AG04449 (cell line): ENCODE data around the gene NELL1.

Experiments
- CTCF ChIA-PET: fragments of 350-600 bp; formaldehyde crosslinking; extraction: SDS; loops from one replicate; lab custom pipeline; 2021; ENCODE audit warnings: antibody characterized with exemption; lab: Yijun Ruan, JAX
- POLR2A ChIA-PET: fragments of 400-600, 350-600 bp; formaldehyde crosslinking; extraction: SDS; loops from one replicate; lab custom pipeline; 2020; ENCODE audit warnings: antibody characterized with exemption, inconsistent platforms; lab: Yijun Ruan, JAX
- DNase-seq: peaks from one replicate; pipeline ENCODE4 v3.0.0-alpha.2; 2010; ENCODE audit warnings: low read depth, low spot score
- H3K4me3 ChIP-seq: 2 replicates; pipeline ENCODE4 v1.5.1; 2011; ENCODE audit warnings: low read depth, mild to moderate bottlenecking, control low read depth, low read length
- TF ChIP-seq, protein P1 (sequence below): IDR thresholded peaks from one replicate; pipeline ENCODE4 v1.5.1; 2011; ENCODE audit warnings: mild to moderate bottlenecking, moderate library complexity, low read length, control low read depth, inconsistent platforms; ENCODE audit not compliant: insufficient read depth; ENCODE audit errors: missing control alignments

NELL1 gene

DNA sequence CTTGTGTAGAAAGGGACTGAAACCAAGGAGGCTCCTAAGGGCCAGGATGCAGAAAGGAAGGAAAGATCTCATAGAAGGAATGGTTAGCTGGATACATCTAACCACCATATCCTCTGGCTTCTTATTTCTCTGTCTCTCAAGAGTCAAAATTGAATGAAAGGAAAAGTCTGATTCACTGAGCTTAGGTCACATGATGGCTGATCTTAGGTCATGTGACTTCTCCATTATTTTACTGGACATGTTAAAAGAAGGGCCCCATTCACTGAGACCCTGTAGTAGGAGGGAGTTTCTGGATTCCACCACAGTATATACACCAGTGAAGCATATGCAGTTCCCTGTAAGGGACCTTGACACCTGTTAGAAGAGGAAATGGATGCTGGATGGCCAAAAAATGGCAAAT is 516.6 kb downstream of the NELL1 start:
- DNase-seq: no peak
- TF ChIP-seq, protein P1, sequence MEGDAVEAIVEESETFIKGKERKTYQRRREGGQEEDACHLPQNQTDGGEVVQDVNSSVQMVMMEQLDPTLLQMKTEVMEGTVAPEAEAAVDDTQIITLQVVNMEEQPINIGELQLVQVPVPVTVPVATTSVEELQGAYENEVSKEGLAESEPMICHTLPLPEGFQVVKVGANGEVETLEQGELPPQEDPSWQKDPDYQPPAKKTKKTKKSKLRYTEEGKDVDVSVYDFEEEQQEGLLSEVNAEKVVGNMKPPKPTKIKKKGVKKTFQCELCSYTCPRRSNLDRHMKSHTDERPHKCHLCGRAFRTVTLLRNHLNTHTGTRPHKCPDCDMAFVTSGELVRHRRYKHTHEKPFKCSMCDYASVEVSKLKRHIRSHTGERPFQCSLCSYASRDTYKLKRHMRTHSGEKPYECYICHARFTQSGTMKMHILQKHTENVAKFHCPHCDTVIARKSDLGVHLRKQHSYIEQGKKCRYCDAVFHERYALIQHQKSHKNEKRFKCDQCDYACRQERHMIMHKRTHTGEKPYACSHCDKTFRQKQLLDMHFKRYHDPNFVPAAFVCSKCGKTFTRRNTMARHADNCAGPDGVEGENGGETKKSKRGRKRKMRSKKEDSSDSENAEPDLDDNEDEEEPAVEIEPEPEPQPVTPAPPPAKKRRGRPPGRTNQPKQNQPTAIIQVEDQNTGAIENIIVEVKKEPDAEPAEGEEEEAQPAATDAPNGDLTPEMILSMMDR: no peak
- no peak overlapping the region for H3K4me3 ChIP-seq
- ChIA-PET CTCF (no interaction called here), POLR2A (no interaction called here)

DNA sequence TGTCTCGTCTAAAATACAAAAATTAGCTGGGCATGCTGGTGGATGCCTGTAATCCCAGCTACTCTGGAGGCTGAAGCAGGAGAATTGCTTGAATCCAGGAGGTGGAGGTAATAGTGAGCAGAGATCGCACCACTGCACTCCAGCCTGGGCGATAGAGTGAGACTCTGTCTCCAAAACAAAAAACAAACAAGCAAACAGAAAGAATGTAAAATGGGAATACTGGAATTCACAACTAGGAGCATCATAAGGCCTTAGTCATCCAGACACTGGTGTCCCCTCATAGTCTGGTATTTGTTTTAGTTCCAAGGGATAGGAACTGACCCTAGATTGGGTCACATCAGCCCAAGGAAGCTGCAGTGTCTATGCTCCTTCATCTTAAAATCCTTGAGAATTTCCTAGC is 520.8 kb downstream of the NELL1 start:
- DNase-seq: no peak
- no peak overlapping the region for H3K4me3 ChIP-seq
- TF ChIP-seq, protein P1: no peak
- CTCF ChIA-PET: no interaction called here
- POLR2A ChIA-PET: no interaction called here

- H3K4me3 ChIP-seq: no peak overlapping the region
- no peak for DNase-seq
- TF ChIP-seq, protein P1: no peak
- POLR2A ChIA-PET: no interaction called here
- CTCF ChIA-PET: no interaction called here
Observed at GRCh38 chr11:21195995-21196394, 526.6 kb downstream of the NELL1 start.

DNA sequence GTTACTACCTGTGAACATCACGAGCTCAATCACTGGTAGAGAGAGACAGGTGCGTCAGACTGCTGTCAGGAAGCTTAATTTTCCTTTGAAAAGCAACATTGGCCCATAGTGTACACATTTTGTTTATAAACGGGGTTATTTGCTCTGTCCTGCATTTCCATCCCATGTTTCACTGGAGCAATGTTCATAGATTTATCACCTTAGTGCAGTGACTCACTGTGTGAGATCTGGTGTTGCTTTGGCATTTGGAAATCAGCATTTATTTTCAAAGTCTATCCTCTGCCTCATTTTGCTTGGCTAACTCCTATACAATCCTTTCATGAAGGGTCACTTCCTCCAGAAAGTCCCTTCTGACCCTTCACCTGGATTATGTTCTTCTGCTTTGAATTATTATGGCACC is 529.1 kb downstream of the NELL1 start:
- ChIA-PET CTCF (no interaction called here), POLR2A (no interaction called here)
- TF ChIP-seq, protein P1: no peak
- H3K4me3 ChIP-seq: no peak overlapping the region
- no peak for DNase-seq

DNA sequence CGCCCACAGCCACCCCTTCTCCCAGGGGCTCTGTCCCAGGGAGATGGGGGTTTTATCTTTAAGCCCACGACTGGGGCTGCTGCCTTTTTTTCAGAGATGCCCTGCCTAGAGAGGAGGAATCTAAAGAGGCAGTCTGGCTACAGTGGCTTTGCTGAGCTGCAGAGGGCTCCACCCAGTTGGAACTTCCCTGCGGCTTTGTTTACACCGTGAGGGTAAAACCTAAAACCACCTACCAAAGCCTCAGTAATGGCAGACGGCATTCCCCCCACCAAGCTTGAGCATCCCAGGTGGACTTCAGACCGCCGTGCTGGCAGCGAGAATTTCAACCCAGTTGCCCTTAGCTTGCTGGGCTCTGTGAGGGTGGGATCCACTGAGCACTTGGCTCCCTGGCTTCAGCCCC is 535.8 kb downstream of the NELL1 start:
- TF ChIP-seq, protein P1: no peak
- DNase-seq: no peak
- ChIA-PET POLR2A (no interaction called here), CTCF (no interaction called here)
- no peak overlapping the region for H3K4me3 ChIP-seq

- ChIA-PET CTCF (no interaction called here), POLR2A (no interaction called here)
- no peak overlapping the region for H3K4me3 ChIP-seq
- DNase-seq: no peak
- TF ChIP-seq, protein P1: no peak
Observed at GRCh38 chr11:21225860-21226259, 556.5 kb downstream of the NELL1 start.
